HG02943 (cell line): Measurements from ENCODE around the gene CCDC30.

ENCODE experiments used
- ATAC-seq: cut with Tn5 transposase; IDR thresholded peaks from one replicate; pipeline ENCODE4 v1.9.1; 2021; ENCODE audit warnings: mild to moderate bottlenecking, low read depth, moderate library complexity; ENCODE audit not compliant: unreplicated experiment

The CCDC30 gene

DNA sequence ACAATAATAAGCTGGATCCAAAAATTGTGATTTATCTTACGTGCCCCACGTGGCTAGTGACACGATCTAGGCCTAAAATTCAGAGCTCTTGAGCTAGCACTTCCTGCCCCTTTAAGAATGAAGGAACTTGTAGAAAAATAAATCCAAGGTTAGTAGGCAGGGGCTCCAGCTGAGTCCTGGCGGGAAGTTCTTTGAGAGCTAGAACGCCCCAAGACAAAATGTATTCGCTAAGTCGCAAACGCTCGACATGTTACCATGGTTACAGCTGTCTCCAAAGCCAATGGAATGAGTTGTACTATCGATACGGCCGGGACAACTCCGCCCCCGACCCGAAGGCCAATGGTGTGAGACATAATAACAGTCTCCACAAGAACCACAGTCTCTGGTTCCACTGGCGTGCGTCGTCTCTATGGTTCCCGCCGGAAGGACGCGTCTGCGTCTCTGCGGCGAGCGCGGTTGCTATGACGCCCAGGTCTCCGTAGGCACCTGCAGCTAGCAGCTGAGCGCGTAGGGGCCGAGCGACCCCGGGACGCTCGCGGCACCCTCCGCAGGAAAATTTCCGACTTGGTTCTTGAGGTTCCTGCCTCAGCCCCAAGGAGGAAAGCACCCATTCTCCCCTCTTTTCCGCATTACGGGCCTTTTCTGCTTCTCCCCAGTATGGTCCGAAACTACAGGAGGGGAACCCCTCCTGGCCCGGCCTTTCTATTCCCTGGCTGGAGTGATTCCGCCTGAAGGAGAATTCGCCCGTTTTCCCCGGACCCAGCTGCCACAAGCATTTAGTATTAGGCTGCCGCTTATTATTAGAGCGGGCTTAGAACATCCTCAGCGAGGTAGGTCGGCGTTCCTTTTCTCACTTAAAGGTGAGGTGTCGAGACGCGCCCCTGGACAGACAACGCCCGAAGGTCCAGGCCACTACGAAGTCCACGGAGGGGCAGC, at the start of gene CCDC30:
CCDC30 (plus strand) TSS at position 459 of the 936 bp plus-strand sequence. CDS start 17,266 bp downstream, outside the sequence.
- ATAC-seq: peak; percentile 97

GRCh38 chr1:42414551-42415496, 48.3 kb upstream of the CCDC30 start:
- no peak for ATAC-seq

DNA sequence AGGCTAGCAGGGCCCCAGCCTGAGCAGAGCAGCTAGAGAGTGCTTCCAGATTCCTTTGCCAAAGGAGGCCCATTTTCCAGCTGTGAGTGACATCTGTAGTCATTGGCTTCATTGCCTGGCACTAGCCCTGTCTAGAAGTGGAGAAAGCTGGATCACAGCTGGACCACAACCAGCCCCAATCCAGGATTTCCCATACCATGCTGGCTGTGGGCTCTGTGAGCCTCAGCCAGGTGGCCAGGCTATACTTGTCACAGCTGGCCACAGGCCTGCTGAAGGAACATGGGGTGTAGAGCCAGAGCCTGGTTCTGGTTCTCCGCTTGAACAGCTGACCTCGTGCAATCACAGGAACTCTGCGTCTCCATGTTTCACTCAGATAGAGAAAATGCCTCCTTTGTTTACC, 45.9 kb upstream of the CCDC30 start:
- ATAC-seq: no peak

DNA sequence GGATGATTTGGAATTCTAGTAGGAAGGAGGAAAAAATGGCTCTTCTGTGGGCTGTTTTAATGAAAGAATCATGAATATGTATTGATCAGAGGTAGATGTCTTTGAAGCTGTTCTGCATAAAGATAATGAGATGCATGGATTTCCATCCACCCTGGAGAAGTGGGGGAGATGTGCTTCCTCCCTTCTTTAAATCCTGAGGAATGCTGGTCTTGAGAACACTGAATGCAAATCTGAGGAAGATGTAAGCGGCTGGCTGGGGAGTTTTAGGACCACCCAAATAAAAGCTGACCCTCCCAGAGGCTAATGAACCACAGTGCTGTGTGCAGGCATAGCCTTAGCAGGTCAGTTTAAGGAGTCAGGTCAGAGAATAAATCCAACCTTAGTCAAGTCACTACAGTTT, 44.6 kb upstream of the CCDC30 start:
- ATAC-seq: no peak

GRCh38 chr1:42419126-42419821, 43.8 kb upstream of the CCDC30 start:
- ATAC-seq: no peak

- no peak for ATAC-seq
Observed at GRCh38 chr1:42420121-42420520, 43.0 kb upstream of the CCDC30 start.

DNA sequence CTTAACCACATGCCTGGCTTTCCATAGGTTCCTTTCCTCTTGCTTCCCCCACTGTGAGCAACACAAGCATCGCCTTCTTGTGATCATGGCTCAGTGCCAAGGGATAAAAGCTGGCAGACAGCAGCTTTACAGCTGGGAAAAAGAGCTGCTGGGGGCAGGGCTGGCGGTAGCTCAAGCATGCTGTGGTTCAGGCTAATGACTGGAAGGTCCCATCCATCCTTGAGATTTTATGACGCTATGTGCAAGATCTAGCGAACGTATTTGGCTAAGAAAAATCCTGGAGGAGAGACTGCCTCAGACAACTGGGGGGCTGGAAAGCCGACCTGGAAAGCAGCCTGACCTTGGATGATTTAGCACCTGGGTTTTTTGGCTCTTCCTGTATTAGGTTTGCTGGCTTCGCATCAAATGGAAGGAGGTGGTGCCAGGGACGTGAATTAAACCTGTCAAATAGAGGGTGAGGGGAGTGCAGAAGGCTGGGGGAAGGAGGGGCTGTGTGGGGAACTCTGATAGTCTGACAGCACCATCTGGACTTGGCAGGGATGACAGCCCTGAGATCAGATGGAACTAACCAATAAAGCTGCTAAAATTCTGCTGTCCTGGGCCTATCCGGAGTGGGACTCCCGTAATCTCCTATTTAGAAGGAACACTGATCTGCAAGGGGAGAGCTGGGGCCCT, 42.0 kb upstream of the CCDC30 start:
- no peak for ATAC-seq

- ATAC-seq: no peak
Observed at GRCh38 chr1:42422737-42423136, 40.3 kb upstream of the CCDC30 start.

DNA sequence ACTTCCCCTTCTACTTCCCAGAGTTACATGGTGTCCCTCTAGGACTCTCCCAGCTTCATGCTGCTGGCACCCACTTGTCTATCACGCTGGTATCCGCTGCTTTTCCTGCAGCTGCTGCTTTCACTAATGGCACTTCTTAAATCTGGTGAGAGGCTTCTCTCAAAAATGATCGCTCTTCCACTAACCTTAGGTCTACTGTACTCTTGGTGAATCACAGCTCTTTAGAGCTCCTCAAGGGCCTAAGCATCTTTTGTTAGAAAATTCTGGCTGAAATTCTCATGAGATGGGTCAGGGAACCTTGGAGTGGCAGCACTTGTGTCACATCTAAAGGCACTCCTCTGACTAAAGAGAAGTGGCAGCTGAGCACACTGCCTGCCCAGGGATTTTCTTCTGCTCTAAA, 39.4 kb upstream of the CCDC30 start:
- no peak for ATAC-seq

DNA sequence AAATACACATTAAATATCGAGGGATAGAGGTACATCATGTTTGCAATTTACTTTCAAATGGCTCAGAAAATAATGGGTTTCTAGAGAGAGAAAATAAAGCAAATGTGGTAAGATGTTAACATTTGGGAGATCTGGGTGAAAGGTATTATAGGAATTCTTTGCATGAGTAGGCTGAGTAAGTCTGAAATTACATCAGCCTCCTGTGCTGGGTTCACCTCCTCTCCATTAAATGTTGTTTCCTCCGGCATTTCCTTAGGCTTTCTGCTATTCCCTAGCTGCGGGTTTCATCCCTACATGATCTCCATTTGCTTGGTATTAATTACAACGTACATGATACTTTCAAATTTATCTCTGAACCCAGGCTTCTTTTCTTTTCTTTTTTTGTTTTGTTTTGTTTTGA, 38.9 kb upstream of the CCDC30 start:
- no peak for ATAC-seq

- ATAC-seq: no peak
Observed at GRCh38 chr1:42427240-42427639, 35.8 kb upstream of the CCDC30 start.

DNA sequence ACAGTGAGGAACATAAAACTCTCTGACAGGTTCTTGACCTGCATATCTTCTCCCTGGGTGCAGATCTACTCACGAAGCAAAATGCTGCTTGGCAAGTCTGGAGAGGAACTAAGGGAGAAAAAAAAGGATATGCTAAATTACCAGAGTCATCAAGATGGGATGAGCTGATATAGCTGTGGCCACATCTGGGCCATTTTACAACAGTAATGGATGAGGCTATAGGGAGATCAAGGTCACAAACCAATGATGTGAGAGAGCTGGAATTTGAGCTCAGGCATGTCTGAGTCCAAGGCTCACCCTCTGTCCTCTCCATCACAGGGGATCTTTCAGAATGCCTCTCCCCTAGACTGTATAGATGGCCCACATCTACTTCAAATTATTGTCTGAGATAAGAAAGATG, 33.5 kb upstream of the CCDC30 start:
- no peak for ATAC-seq

DNA sequence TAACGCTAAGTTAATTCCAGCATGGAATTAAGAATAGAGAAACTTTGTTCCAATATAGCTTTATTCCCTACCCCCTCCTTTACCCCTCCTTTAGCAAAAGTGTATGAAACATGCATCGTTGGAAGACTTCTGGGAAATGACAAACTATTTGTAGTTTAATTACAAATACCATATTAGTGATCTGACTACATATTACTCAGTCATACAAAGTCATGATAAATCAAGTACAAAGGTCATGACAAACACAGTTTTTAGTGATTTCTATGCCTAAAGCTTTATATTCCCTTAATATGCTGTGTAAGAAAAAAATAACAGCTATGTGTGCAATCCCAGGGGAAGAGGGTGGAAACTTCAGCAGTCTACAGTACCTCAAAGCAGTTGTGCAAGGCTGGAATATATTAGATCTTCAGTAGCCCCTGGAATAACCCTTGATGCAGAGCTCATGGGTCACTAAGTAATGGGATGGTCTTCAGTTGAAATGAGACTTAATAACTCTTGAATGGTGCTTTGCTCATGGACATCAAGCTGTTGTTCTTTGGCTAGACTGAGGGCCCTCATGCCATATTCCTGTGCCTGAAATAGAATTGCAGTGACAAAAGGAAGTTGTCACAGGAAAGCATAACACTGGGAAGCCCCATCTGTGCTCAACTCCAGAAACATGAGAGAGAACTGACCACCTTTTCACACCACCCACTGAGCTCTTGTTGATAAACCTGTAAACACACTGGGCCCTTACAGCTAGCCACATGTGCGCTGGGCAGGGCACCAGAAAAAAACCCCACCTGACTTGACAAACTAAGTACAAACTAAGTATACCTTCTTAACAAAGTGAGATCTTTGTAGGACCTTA, 32.6 kb upstream of the CCDC30 start:
- ATAC-seq: no peak

DNA sequence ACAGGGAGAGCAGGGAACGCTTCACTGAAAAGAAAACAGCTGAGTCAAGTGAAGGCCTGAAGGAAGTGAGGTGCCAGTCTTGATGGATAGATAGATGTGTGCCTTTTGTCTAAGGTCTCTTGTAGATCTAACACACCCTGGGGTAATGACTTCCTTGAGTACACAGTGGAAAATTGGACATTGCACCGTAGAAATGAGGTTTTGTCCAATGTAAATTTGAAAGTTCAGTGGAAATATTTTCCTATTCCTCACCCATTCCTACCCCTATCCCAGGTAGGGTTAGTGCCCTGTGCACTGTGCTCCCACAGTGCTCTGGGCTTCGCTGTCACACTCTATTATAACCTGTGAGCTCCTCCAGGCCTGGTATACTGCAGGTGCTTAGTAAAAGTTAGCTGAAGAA, 31.6 kb upstream of the CCDC30 start:
- no peak for ATAC-seq

- ATAC-seq: no peak
Observed at GRCh38 chr1:42432714-42433113, 30.4 kb upstream of the CCDC30 start.

DNA sequence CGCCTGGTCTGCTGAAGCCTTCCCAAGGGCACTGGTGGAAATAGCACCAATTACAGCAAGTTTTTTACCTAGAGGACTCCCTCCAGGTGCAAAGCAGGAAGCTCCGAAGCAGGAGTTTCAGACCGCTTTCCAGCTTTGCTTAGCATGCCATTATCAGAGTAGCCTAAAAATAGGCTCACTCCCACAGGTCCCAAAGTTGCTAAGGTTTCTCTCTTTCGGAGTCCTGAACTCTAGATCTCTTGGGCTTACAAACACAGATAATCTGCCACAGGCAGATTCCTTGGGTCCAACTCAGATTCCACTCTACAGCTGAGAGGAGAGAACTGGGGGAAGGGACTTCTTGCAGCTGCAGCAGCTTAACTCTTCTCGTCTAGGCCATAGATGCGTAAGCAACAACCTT, 29.7 kb upstream of the CCDC30 start:
- ATAC-seq: no peak

GRCh38 chr1:42434340-42434739, 28.7 kb upstream of the CCDC30 start:
- no peak for ATAC-seq

GRCh38 chr1:42439940-42440339, 23.1 kb upstream of the CCDC30 start:
- no peak for ATAC-seq

DNA sequence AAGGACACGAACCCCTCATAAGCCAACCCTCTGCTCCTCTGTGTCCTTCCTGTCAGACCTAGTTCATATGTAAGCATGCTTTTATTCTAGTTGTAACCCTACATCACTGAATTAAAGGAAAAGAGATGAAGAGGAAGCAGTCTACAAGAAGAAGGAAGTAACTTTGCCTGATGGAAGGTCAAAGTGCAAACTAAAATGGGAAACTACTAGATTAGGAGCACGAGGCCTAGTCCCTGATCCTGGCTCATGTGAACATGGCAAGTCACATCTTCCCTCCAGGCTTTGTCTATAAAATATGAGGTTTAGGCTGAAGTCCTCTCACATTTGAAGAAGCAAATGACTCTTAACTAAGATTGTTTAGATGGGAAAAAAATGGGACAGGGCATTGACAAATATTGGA, 20.4 kb upstream of the CCDC30 start:
- ATAC-seq: no peak
